Stimulated activated CD8-positive, alpha-beta memory T cell treated with anti-CD3 and anti-CD28 coated beads, Interleukin-15, amount 100 ng/mL, for 1 hour (primary cell): ENCODE data around the gene RBFOX2.
A peak's percentile ranks its signal among the peaks of the same experiment; 100 is the strongest.

Source experiments
- DNase-seq: peaks from one replicate; pipeline ENCODE4 v3.0.0-alpha.2; 2020; ENCODE audit warnings: low read depth

RBFOX2 gene

DNA sequence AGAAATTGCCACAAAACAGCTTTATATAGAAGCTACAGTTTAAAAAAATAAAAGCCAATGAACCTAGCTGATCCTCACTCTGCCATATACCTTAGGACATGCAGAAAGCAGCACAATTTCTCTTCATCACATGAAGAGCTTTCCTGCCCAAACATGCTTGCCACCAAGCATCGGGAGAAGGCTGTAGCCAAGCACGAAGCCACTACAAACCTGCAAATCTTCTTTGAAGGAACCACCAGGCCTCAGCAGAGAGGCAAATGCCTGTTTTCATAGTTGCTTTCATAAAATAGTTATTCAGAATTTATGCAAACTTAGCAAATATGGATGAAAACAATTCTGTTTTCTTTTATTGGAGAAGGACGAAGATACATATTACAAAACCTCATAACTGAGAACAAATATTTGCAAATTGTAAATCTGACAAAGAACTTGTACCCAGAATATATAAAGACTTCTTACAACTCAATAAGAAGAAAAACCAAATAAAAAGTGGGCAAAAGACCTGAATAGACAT, 100.3 kb downstream of the RBFOX2 start:
- no peak for DNase-seq

DNA sequence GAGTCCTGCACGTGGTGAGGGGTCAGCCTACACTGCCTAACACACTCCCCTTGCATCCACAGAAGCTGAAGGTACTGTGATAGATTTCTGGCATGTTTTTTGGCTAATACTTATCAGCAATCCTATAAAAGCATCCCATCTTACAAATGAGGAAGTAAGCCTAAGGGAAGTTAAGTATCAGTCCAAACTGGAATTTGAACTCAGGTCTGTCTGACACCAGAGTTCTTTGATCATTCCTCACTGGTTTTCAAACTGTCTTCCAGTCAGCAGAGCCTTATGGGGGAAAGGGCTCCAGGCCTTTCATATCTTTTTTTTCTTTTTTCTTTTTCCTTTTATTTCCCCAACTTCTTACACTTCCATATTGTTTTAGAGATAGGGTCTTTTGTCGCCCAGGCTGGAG, 105.6 kb downstream of the RBFOX2 start:
- no peak for DNase-seq

DNA sequence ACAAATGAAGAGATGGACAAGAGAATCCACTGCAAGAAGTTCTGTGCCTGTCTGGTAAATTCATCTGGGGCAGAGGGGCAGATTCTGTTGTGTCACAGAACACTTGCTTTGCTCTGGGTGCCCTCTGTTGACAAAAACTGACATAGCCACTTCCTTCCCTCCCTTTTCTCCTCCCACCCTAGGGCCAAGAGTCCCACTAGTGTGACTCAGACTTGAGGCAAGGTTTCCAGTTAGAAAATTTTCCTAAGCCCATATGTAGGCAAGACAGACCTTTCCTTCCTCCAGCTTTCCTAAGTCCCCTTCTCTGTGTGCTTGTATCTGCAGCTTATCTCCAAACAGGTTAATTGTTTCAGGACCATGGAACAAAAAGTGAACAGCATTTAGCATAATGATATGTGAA, 106.8 kb downstream of the RBFOX2 start:
- DNase-seq: peak; percentile 5

DNA sequence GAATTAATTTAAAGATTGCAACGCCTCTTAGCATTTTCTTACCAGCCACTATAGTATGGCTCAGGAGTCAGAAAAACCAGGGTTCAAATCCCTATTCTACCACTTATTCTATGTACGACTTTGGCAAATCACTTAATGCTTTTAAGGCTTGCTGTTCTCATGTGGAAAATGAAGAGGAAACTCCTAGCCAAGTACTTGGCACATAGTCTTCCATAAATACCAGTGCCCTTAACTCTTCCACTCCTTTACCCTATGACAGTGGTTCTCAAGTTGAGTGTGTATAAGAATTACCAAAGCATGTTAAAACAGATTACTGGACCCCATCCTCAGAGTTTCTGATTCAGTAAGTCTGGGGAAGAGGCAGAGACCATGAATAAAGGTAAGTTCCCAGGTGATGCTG, 107.6 kb downstream of the RBFOX2 start:
- no peak for DNase-seq

DNA sequence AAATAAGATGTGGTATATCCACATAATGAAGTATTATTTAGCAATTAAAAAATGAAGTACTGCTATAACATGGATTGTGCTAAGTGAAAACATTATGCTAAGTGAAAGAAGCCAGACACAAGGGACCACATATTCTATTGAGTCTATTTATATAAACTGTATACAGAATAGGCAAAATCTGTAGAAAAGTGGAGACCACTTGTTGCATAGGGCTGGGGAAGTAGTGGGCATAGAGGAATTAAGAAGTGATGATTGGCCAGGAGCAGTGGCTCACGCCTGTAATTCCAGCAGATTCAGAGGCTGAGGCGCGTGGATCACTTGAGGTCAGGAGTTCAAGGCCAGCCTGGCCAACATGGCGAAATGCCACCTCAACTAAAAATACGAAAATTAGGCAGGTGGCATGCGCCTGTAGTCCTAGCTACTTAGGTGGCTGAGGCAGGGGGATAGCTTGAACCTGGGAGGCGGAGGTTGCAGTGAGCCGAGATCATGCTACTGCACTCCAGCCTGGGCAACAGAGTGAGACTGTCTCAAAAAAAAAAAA, 109.6 kb downstream of the RBFOX2 start:
- no peak for DNase-seq

DNA sequence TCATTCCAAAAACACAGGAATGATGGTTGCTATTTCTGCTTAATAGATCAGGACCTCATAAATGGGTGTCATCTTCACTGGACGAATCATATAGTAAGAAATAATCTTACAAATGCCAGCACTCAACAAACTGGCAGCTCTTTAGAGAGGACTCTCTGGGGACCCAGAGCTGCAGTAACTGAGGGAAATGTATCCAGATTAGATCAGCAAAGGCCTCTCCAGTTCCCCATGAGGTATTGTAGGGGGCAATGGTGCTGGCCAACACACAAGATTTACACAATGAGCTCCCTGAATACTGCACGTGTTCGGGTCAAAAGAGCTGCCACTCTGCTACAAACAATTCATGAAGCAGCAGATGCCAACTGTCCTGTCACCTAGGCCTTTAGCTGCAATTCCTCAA, 110.2 kb downstream of the RBFOX2 start:
- no peak for DNase-seq

DNA sequence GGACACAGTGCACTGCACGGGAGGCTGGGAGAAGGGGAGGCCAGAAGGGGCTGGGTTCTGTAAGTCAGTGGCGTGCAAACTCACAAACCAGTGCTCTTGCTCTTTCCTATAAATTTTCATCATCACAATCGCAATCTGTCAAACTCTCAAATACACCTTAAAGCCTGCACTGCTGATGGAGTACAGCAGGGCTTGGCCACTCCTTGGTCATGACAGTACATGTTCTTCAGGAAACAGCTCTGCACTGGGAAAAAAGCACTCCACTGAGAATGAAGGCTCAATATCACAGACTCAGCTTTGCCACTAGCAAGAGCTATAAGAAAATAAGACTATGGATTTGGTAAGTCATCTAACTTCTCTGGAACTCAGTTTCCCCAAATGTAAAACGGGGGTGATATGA, 111.0 kb downstream of the RBFOX2 start:
- no peak for DNase-seq

DNA sequence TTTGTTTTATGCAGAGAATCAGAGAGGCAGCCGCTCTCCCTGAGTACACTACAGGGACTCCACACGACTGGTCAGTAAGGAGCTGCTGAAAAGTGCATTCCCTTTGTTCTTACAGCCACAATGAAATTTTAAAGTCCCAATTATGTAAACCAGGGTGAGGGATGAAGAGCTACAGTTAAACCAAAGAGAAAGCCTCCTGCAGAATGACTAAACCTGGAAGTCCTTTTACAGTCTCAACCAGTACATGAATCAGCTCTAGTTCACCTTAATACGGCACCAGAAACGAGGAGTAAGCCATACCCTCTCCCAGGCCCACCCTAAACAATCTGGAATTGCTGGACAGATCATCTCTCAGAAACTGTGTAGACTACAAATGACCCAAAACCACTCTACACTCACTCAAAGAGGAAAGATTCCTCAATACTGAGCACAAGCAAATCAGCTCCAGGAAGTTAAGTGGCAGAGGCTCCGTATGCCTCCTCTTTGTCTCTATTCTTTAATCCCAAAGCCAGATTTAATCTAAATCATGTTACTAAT, 113.1 kb downstream of the RBFOX2 start:
- no peak for DNase-seq

DNA sequence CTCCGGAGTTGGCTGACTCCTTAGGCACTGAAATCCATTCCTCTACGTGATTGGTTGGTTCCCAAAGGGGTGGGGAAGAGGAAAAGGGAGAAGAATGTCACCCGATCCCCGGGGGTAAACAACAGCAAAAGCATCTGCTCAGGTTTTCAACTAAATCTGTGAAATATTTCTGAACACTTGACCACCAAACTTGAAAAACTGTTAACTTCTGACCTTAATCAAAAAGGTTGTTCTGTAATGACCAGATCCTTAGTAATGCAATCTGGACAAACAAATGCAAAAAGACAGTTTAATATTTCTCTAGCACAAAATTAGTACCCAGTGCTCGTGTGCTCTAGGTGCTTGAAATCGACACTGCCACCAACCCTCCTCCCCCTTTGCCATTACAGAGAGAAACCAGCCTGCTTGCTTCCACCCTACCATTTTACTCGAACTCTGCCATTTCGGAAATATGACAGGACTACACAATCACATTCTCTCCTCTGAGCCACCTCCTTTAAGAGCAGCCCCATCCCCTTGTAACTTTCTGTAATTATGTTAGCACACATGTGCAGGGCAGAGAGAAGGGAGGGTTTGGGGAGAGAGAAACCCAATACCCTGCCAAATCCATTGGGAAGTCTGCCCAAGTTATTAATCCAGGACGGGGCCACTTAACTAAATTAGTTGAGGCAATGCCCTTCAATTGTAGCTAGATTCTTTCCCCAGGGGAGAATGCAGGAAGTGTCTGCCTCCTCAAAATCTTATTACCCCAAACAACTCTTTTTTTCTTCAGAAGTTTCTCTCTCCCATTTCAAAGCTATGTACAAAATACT, 113.8 kb downstream of the RBFOX2 start:
- DNase-seq: no peak

DNA sequence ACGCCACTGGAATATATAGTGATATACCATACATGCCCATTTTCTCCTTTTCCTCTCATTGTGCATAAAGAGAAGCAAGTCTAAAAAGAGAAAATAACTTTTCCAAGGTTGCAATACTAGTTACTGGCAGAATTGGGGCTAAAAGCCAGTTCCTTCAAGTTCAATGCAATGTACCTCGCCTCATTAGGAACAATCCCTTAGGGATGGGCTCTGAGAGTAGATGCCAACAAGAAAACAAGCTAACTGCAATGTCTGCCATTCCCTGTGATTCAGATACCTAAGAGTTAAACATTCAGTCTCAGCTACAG, 114.3 kb downstream of the RBFOX2 start:
- no peak for DNase-seq

DNA sequence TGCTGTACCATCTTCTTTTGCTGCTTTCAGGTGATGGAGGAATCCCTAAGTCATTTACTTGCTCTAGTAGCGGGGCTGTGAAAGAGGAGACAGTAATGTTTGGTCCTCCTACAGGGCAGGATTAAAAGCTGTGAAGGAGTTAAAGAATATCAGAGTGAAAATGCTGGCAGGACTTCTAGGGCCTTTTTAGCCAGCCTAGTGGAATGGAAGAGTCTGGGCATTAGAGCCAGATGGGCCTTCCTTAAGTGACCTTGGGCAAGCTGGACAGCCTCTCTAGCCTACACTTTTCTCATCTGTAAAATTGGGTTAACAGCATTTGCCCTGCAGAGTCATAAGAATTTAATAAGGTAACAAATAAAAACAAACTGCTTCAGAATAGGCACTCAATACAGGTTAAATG, 114.7 kb downstream of the RBFOX2 start:
- DNase-seq: no peak

DNA sequence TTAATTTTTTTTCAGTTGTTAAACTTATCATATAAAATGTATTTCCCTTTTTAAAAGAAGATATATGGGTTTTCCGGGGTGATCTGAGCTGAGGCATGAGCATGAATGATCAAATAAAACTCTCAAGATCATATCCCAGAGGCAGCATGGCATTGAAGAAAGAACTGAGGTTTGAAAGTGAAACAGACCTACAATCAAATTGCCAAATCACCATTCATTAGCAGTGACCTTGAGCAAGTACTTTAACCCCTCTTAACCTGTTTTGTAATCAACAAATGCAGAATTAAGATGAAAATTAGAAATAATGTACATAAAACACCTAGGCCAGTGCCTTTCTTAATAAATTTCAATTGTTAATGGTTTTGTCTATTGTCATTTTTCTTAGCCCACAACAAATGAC, 116.0 kb downstream of the RBFOX2 start:
- DNase-seq: no peak

DNA sequence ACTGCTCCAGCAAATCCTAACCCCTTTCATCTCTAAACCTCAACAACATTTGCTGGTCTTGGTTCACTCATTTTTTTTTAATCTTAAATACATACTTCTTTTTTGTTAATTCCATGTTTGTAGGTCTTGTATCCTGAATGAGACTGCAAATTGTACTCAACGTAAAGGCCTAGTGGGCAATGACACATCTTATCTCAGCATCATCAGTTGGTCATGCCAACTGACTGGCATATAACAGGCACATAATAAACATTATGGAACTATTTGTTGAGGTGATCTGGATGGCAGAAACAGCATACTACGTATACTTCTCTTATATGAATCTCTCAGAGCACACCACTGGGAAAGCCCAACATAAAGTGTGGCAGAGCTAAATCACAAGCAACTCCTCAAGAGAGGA, 116.7 kb downstream of the RBFOX2 start:
- DNase-seq: no peak

DNA sequence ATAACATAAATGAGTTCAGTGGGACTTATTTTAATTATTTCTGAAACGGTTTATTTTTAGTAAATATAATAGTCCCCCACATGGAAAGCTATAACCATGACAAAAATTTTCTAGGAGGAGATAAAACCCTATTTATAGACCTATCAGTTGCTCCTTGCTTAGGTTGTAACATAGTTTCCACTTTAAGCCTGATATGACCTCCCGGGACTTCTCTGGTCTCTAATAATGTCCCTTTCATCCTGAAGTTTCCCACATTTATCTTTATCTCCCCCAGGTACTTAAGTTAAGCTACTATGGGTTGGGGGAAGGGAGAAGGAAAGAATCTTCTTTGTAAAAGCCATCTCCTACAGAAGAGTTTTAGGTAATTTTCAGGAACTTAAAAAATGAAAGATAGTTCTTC, 117.7 kb downstream of the RBFOX2 start:
- no peak for DNase-seq

DNA sequence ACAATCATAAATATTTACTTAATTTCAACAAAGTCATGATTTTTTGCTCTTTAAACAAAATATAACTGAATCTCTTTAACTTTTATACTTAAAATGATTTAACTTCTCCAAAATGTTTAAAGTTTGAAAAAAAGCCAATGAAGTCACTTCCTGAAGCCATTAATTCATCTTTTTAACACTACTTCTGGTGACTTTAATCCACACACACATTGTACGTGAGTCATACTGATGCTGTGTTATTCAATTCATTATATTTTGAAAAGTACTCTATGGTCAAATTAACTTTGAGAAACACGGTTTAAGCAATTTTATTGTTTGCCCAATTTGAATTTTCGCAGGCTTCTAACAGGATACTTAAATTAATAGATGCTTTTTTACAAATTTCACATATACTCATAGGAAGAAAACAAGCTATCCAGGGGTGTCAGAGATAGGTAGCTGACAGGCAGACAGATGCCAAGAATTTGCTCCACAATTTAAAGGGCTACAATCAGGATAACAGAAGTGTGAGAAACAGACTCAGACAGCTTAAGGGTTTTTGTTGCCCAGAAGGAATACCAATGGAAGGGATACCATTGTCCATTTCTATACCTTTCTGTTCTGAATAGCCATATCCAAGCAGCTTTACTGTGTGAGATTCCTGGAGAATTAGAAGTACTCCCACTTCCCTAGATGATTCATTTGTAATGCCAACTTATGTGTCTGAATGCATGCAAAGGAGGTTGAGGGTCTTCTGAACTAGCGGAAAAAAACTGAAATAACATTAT, 118.4 kb downstream of the RBFOX2 start:
- DNase-seq: no peak

DNA sequence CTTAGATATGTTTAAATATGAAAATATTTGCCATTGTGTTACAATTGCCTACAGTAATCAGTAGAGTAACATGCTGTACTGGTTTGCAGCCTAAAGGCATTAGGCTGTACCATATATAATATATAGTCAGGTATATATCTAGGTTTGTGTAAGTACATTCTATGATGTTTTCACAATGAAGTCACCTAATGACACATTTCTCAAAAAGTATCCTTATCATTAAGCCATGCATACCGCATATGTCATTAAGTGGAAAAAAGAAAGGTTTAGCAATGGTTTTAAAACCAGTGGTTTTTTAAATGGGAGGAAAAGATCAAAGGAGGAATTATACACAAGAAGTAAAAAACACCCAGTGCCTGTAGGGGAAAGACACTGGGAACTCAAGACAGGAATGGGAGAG, 122.7 kb downstream of the RBFOX2 start:
- DNase-seq: no peak

DNA sequence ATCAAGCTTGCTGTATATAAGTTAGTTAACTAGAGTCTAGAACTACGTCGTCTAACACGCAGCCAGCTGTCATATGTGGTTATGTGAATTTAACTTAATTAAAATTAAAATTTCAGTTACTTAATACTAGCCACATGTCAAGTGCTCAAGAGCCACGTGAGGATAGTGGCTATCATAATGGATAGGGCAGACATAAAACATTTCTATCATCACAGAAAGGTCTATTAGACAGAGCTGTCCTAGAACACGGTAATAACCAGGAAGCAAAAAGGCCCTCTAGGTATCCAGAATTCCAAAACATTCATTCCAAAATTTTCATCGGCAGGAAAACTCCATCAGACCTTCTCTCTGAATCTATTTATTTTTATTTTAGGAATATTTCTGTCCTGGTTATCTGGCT, 123.9 kb downstream of the RBFOX2 start:
- DNase-seq: no peak

DNA sequence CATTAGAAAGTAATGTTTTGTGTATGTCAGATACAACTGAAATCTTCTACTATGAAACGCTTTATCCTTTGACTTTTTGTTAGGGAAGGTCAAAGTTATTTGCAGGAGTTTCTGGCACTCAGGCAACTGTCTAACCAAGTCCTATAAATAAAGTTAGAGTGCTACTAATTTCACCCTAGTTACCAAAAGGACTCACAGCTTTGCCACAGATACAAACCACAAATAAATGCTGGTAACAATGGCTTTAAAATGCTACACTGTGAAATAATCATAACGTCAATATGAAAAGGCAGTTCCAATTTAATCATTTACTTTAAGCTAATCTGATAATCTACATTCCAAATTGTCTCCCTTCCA, 124.3 kb downstream of the RBFOX2 start:
- DNase-seq: no peak

DNA sequence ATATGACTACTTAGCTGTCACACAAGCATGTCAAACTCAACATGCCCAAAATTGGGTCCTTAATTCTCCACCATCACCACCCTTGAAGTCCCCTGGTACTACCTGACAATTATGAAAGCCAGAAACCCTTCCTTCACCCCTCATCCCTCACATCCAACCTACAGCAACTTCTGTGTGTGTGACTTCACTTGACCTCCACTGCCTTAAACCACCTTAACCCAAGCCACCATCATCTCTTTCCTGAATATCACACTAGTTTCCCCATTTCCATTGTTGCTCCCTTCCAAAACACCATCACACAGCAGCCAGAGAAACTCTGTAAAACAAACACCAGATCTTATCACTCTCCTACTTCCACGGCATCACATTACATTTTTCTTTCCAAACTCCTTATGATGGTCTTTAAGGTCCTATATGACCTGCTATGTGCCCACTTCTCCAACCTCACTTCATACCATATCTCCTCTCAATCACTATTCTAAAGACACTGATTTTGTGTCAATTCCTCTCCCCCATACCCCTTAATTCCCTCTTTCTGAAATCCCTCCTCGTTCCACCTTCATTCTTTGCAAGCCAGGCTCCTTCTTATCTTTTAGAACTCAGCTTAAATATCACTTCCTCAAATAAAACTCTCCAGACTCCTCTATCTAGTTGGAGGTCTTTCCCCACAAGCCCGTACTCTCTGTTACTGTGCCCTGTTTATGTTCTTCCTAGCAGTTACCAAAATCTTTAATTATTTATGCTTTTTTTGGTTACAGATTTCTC, 124.9 kb downstream of the RBFOX2 start:
- DNase-seq: no peak

DNA sequence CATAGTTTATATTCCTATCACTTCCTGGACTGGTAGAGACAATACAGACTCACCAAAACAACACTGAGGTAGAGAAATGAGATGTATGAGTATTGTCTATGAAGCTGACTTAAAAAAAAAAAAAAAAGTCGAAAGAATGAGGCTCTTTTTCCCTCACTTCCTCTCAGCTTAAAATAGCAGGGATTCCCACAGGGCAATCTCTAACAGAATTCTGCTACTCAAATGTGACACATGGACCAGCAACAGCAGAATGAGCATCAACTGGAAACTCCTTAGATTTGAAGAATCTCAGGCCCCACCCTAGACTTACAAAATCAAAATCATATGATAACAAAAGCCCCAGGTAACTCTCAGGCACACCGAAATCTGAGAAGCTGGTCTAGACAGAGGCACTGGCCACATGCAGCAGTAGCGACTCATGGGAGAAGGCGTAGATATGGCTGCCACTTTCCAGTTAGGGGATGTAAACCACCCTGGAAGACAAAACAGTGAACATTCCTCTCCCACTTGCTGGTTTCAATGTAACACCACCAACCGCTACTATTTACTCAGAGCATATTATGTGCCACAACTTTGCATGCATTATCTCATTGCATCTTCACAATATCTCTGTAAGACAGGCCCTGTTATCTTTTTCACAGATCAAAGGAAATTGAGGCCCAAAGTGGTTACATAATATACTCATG, 128.0 kb downstream of the RBFOX2 start:
- DNase-seq: no peak

DNA sequence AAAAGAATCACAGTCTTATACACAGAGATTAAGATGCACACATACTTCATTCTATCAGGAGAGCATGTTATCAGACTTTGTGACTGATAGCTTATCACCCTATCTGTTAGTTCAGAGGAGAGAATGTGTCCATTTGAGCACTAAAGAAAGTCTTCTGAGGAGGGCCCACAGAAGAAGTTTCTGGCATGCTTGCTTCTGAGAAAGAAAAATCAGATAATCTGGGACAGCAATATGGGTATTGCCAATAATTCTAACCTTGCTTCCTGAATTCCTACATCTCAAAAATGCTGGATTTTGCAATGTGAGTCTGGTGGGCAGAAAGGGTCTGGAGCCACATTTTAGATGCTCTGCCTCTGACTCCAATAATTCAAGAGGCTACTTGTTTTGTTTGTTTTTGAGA, 128.9 kb downstream of the RBFOX2 start:
- no peak for DNase-seq
